WERI-Rb-1 (cell line): Measurements from ENCODE around the gene MXRA8.
"Not testable (repeated sequence)": the region's sequence is repeated elsewhere in the genome, so short reads cannot be mapped to it uniquely, and the experiment has no call there.

Source experiments
- DNase-seq: peaks from one replicate; pipeline ENCODE4 v3.0.0-alpha.2; 2020
- H3K27ac ChIP-seq: fragments of 250-450 bp; sonication (Bioruptor Pico); 2 replicates; pipeline ENCODE4 v1.5.1; 2020; ENCODE audit warnings: mild to moderate bottlenecking, moderate library complexity
- H3K27me3 ChIP-seq: fragments of 250-450 bp; sonication (Bioruptor Pico); 2 replicates; pipeline ENCODE4 v1.5.1; 2021; ENCODE audit warnings: mild to moderate bottlenecking, low read depth, moderate library complexity; ENCODE audit not compliant: insufficient read depth, severe bottlenecking
- H3K36me3 ChIP-seq: fragments of 250-450 bp; sonication (Bioruptor Pico); 2 replicates; pipeline ENCODE4 v1.5.1; 2020; ENCODE audit warnings: mild to moderate bottlenecking, moderate library complexity
- H3K4me3 ChIP-seq: 2 replicates; pipeline ENCODE4 v1.5.1; 2011; ENCODE audit warnings: low read depth, mild to moderate bottlenecking, control low read depth, low read length
- H3K9me3 ChIP-seq: fragments of 250-450 bp; sonication (Bioruptor Pico); 2 replicates; pipeline ENCODE4 v1.5.1; 2021; ENCODE audit warnings: mild to moderate bottlenecking, moderate library complexity; ENCODE audit not compliant: severe bottlenecking
- CTCF ChIP-seq: IDR thresholded peaks from 2 replicates; pipeline ENCODE4 v1.5.1; 2011; ENCODE audit warnings: low read depth, mild to moderate bottlenecking, control low read depth, inconsistent platforms, low read length

The MXRA8 gene

GRCh38 chr1:1320666-1321448 lies 37.5 kb downstream of the MXRA8 start:
- no peak overlapping the region for H3K27ac ChIP-seq
- H3K36me3 ChIP-seq: peaks cover 68% of the 10 kb centered on the region
- H3K27me3 ChIP-seq: no peaks in the 10 kb centered on the region

GRCh38 chr1:1319646-1319941 lies 38.8 kb downstream of the MXRA8 start:
- H3K36me3 ChIP-seq: peaks cover 77% of the 10 kb centered on the region
- no peak overlapping the region for H3K4me3 ChIP-seq
- no peak overlapping the region for H3K27ac ChIP-seq
- no peaks in the 10 kb centered on the region for H3K27me3 ChIP-seq
- DNase-seq: no peak
- no peaks in the 10 kb centered on the region for H3K9me3 ChIP-seq
- no peak for TF ChIP-seq CTCF

More at GRCh38 chr1:1320666-1321448, 37.5 kb downstream of the MXRA8 start:
- Histone ChIP-seq H3K4me3 (no peak overlapping the region), H3K9me3 (no peaks in the 10 kb centered on the region)
- no peak for TF ChIP-seq CTCF
- no peak for DNase-seq

- Histone ChIP-seq H3K27ac (0 out of 2 replicates have a peak overlapping the region, but pooled peaks have one; percentile 24), H3K27me3 (no peaks in the 10 kb centered on the region), H3K36me3 (peaks cover 80% of the 10 kb centered on the region), H3K9me3 (no peaks in the 10 kb centered on the region), H3K4me3 (no peak overlapping the region)
- no peak for TF ChIP-seq CTCF
- no peak for DNase-seq
Observed at GRCh38 chr1:1318777-1319645, 39.3 kb downstream of the MXRA8 start.

- Histone ChIP-seq H3K27me3 (no peaks in the 10 kb centered on the region), H3K9me3 (no peaks in the 10 kb centered on the region), H3K27ac (no peak overlapping the region), H3K36me3 (peaks cover 88% of the 10 kb centered on the region), H3K4me3 (no peak overlapping the region)
- DNase-seq: no peak
- no peak for TF ChIP-seq CTCF
Observed at GRCh38 chr1:1318131-1318652, 40.2 kb downstream of the MXRA8 start.

- no peak for TF ChIP-seq CTCF
- H3K9me3 ChIP-seq: no peaks in the 10 kb centered on the region
- DNase-seq: no peak
- no peak overlapping the region for H3K4me3 ChIP-seq
- no peak overlapping the region for H3K27ac ChIP-seq
- peaks cover 90% of the 10 kb centered on the region for H3K36me3 ChIP-seq
- no peaks in the 10 kb centered on the region for H3K27me3 ChIP-seq
Observed at GRCh38 chr1:1317420-1317819, 40.9 kb downstream of the MXRA8 start.

- DNase-seq, H3K9me3 ChIP-seq, H3K4me3 ChIP-seq, H3K27me3 ChIP-seq: not testable (repeated sequence)
- peaks cover 93% of the 10 kb centered on the region for H3K36me3 ChIP-seq
- peak overlapping the region; percentile 65 for H3K27ac ChIP-seq
Observed at GRCh38 chr1:1316199-1316598, 42.2 kb downstream of the MXRA8 start.
